ENCODE results near the gene GALNTL6. TPM values are rescaled to one million over a fixed set of nuclear protein-coding genes. Genes with fewer than 3 reads are reported as not detected.
"Not testable (repeated sequence)": the region's sequence is repeated elsewhere in the genome, so short reads cannot be mapped to it uniquely, and the experiment has no call there.

Gene GALNTL6
- total RNA-seq, 1 donor from 2014 or later = 0.16 TPM

DNA sequence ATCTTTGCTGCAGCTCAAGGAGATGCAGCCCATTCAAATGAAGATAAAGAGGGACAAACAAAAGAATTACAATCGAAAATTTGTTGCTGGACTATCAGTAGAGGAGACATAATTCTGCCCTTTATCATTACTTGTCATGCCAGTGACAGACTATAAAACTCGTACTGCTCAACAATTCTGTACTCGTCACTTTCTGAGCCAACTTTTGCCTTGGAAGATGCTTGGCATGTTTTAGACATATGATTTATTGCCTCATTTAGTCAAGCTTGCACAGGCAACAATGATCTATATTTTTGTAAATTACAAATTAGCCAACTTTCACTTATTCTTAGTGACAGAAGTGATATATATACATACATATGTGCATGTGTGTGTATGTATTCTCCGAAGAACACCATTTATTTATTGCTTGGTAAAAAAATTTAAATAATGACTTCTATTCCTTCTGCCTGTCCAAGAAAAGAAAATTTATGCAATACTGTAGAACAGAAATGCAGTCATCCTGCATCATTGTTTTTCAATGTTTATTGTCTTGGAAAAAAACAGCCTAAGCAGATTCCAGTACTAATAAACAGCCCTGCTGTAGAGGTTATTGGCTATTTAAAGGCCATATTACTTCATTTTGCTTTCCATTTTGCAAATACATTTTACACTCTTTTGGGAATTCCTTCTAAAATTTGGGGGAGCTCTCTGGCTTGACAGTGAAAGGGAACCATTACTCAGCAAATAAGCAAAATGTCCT is 980.5 kb downstream of the GALNTL6 start:
- DNase-seq (ENCODE audit: low spot score) = no peak

DNA sequence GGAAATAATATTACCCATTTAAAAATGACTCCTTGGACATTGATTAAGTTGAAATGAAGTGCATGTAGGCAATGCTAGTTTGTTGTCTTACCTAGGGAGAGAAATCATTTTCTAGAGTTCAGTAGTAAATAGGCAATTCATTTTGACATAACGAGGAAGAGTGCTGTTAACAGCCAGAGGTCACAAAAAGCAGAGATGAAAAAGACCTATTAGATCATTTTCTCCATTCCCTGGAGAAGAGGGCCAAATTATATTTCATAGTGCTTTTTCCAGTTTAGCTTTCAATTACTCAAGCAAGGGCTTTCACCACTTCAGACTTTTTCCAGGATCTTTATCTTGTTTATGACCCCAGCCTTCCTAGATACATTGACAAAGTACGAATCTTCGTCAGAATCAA is 981.1 kb downstream of the GALNTL6 start:
- DNase-seq (ENCODE audit: low spot score) = no peak

DNA sequence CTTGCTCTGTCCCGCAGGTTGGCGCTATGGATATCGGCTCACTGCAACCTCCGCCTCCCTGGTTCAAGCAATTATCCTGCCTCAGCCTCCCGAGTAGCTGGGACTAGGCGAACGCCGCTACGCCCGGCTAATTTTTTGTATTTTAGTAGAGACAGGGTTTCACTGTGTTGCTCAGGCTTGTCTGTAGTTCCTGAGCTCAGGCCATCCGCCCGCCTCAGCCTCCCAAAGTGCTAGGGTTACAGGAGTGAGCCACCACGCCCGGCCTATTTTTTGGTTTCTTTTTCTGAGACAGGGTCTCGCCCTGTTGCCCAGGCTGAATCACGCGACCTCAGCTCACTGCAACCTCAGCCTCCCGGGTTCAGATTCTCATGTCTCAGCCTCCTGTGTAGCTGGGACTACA is 984.1 kb downstream of the GALNTL6 start:
- DNase-seq (ENCODE audit: low spot score) = not testable (repeated sequence)

DNA sequence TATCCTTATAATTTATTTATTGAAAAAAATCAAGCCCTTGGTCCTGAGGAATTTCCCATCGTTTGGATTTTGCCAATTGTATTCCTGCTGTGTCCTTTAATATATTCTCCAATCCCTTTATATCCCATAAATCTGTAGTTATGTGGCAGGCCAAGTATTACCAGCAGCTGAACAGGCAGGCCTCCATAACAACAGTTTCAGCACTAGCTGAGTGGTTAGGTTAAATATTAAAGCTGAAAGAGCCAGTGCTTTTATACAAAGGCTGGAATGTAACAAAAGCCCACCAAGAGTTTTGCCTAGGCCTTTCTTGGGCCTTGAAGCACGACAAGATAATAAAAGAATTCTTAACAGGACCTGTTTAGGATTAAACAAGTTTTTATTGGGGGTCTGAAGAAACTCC is 988.8 kb downstream of the GALNTL6 start:
- DNase-seq (ENCODE audit: low spot score) = no peak

GRCh38 chr4:172806841-172807240 is 993.6 kb downstream of the GALNTL6 start:
- no peak for DNase-seq (ENCODE audit: low spot score)

DNA sequence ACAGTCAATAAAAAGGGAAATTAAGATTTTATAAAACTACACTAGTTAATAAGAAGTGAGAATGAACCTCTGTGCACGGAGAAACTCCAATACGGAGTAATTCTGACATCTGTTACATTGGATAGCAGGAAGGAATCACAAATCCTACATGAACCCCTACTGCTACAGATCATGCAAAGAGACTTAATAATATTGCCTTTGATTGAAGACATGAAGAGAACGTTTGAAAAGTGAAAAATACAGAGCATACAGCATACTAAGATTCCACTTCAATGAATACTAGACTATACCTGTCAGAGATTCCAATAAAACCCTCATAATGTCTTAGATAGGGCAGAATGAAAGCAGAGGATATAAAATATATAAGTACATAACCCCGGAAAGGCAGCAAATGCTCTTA is 995.0 kb downstream of the GALNTL6 start:
- no peak for DNase-seq (ENCODE audit: low spot score)

DNA sequence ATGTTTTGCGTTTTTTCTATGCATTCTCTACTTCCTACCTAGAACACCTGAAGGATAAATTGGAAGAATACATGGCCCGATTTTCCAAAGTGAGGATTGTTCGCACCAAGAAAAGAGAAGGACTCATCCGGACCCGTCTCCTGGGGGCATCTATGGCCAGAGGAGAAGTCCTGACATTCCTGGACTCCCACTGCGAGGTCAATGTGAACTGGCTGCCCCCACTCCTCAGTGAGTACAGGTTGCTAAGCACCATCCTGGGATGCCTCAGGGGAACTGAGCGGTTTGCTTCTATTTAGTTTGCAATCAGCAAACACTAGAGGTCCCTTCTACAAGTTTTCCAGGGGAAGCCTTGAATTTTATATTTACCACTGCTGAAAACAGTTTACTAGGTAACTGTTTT is 996.1 kb downstream of the GALNTL6 start:
- DNase-seq (ENCODE audit: low spot score) = no peak

GRCh38 chr4:172813359-172813923 is 1000.2 kb downstream of the GALNTL6 start:
- no peak for DNase-seq (ENCODE audit: low spot score)

GRCh38 chr4:172815499-172816164 is 1002.4 kb downstream of the GALNTL6 start:
- no peak for DNase-seq (ENCODE audit: low spot score)

GRCh38 chr4:172818901-172819300 is 1005.7 kb downstream of the GALNTL6 start:
- no peak for DNase-seq (ENCODE audit: low spot score)

DNA sequence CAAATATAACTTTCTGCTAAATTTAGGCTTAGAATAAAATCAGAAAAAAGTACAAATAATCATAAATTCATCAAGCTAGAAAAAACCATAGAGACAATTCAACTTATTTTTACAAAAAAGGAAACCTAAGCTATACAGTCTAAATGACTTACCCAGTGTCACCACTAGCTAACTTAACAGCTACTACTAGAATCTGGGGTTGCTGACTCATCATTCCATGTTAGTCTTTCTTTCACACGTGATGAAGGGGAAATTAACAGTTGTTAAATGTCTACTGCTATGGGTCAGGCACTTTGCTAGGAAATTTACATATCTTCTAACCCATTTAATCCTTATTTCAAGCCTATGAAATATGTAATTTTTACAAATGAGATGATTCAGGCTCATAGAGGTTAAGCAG is 1006.1 kb downstream of the GALNTL6 start:
- DNase-seq (ENCODE audit: low spot score) = no peak

DNA sequence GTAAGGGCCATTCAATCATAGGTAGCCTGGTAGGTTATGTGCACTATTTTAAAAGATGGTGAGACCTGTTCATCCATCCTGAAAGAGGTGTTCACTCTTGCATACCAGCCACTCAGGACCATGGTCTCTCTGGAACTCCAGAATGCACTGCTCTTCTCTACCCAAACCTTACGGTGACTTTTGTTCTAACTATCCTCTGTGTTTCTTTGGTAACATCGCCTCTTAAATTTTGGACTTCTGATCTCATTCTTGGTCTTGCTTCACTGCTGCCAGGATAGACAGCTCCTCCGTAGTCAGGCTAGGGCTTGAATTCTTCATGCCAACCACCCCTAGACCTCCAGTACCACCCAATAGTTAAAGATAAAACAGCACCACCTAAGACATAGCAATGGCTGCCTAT is 1009.1 kb downstream of the GALNTL6 start:
- no peak for DNase-seq (ENCODE audit: low spot score)

GRCh38 chr4:172826346-172826745 is 1013.1 kb downstream of the GALNTL6 start:
- no peak for DNase-seq (ENCODE audit: low spot score)

- DNase-seq (ENCODE audit: low spot score) = no peak
These were observed 1013.7 kb downstream of the GALNTL6 start for GRCh38 chr4:172826861-172827260.

DNA sequence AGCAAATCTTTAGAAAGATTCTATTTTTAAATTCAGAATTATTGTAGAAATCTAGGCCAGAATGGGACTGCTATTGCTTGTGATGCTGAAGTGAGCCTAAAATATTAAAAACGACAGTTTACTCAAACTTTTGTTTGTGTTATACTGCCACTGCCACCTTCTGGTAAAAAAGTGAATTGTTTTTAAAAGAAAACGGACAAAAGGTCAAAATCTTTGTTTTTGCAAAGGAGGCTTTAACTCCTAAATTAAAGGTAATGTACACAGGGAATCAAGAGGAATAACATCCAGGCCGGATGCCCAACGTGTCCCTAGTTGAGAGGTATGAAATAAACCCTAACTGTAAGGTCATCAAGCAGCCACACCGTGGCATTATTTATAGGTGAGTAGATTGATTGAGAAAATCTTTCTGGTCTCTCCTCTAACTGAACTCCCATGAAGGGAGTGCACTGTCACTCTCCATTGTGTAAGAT is 1017.1 kb downstream of the GALNTL6 start:
- DNase-seq (ENCODE audit: low spot score) = no peak

DNA sequence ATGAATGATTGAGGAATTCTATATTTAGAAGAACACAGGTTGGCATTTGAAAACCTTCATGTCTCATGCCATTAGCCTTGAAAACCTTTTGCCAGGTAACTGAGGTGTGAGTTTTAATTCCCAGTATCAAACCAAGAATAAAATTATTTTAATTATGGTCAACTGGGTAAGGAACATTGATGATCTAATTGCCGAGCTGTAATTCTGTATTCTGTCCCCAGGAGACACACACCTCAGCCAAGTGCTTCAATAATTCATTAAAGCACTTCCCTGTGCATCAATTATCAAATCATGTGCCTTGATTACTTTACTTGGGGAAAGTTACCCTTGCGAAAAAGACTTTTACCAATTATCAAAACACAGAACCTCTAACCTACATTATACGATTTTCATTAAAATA is 1023.5 kb downstream of the GALNTL6 start:
- no peak for DNase-seq (ENCODE audit: low spot score)

DNA sequence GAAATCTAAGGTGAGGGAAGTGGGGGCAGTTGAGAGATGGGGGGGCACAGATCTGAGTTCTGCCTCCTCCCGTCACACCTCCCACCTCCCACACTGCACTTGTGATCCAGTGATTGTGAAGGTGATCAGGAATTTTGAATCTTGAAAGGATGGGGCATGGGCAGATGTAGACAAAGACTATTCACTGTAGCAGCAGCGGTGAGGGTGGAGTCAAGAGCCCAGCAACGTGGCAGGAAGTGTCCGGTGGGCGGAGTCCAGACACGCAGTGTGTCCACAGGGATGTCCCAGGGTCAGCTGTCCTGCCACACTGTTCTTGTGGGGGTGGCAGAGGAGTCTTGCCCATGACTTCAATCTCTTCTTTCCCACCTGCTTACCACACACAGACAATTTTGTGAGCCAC is 1024.9 kb downstream of the GALNTL6 start:
- DNase-seq (ENCODE audit: low spot score) = no peak

DNA sequence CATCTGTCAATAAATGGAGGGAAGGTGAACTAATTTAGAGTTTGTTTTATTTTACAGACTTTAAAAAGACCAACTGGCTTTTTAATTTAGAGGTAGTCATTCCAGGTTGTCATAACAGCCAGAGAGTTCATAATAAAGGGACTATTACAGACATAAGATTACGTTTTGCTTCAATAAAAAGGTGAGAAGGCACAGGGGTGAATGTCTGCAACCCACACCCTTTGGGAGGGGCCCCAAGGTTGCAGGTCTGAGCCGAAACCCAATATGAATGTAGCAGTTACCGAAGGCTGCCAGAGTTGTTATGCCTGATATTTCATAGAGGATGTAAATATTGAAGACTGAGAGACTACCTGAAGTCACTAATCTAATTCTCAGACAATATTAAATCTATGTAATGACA is 1025.7 kb downstream of the GALNTL6 start:
- no peak for DNase-seq (ENCODE audit: low spot score)

DNA sequence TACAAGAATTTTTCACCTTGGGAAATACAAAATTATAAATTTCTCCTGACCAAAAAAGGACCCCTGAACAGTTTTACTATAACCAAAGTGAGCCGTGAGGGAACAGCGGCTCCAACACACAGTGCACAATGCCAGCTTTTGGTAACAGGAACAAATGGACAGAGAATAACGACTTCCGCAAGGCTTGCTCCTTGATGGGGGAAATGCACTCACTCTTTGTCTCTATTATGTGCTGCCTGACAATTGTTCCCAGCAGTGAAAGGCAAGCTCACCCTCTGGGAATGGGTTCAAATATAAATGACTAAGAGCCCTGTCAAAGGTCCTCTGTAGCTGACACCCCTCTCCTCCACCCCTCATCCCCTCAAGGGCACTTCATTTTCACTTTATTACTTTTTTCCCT is 1029.6 kb downstream of the GALNTL6 start:
- no peak for DNase-seq (ENCODE audit: low spot score)

DNA sequence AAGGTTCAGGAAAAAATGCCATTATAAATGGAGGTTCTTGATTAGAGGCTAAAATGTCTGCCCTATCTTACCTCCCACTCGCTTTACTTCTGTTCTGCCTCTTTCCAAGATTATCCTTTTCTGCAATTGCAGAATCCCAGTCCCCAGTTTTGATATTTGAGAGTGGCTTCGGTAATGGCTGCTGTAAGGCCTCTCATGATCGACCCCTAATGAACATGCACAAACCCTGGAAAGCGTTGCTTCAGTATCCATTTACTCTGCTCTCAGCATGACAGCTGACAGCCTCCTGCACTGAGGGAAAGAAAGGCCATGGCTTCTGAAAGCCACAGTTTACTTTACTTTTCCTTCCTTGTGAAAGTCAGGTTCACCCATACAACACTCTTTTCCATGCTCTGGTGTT is 1030.0 kb downstream of the GALNTL6 start:
- DNase-seq (ENCODE audit: low spot score) = no peak

- no peak for DNase-seq (ENCODE audit: low spot score)
These were observed 1031.4 kb downstream of the GALNTL6 start for GRCh38 chr4:172844556-172844955.

DNA sequence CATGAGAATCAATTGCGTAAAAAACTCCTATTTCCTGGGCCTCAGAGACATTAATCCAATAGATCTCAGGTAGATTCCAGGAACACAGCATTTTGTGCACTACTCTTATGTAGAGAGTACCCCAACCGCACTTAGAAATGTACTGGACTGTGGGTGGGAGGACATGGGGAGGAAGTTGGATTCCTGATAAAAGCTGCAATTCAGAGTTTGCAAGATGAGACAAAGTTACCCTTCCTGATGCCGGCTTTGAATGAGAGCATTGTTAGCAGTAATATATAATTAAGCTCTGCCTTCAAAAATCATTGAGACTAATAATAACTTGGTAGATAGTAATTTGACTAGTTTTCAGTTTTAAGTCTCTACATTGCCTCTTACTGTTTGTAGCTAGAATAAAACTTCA is 1032.1 kb downstream of the GALNTL6 start:
- no peak for DNase-seq (ENCODE audit: low spot score)

- no peak for DNase-seq (ENCODE audit: low spot score)
These were observed 1037.6 kb downstream of the GALNTL6 start for GRCh38 chr4:172850838-172851237.

Measured in mesenteric fat pad (tissue), 1 donor.